ENCODE measurements around the gene HOXB7. TPM values are rescaled to one million over a fixed set of nuclear protein-coding genes. Genes with fewer than 3 reads are reported as not detected.

Gene HOXB7
- total and polyA plus RNA-seq, 7 donors = 1.1 to 67.3 (median 6.6) TPM

- Histone ChIP-seq H3K27ac (peak overlapping the region in 3 of 4 donors; percentile 95 to 99 (median 97)), H3K9me3 (no peaks in the 10 kb centered on the region), H3K4me3 (peak overlapping the region; percentile 36 to 70 (median 56)), H3K36me3 (no peaks in the 10 kb centered on the region), H3K27me3 (no peaks in the 10 kb centered on the region), H3K4me1 (peaks cover 0 to 52% (median 41%) of the 10 kb centered on the region in 4 donors)
- 47 to 58% methylated on average over 2 of the region's 2 CpGs for WGBS, 2 donors
- intact Hi-C loops (cut with DNase I) = no loop called here
- no peak for TF ChIP-seq POLR2A (IDR thresholded peaks at IDR 0.05)
- TF ChIP-seq POLR2AphosphoS5 (IDR thresholded peaks at IDR 0.05) = peak in 1 of 4 donors; percentile 9
- DNase-seq = no peak
Measured at GRCh38 chr17:48588528-48588927, 22.3 kb downstream of the HOXB7 start.

- no peaks in the 10 kb centered on the region for H3K9me3 ChIP-seq
- 57 to 74% methylated on average over 2 of the region's 2 CpGs for WGBS, 2 donors
- H3K4me1 ChIP-seq = peaks cover 0 to 55% (median 45%) of the 10 kb centered on the region in 4 donors
- DNase-seq = no peak
- intact Hi-C loops (cut with DNase I) = no loop called here
- H3K27me3 ChIP-seq = no peaks in the 10 kb centered on the region
- peak overlapping the region; percentile 36 to 70 (median 56) for H3K4me3 ChIP-seq
- TF ChIP-seq CTCF (IDR thresholded peaks at IDR 0.05) (no peak), POLR2A (IDR thresholded peaks at IDR 0.05) (no peak), EP300 (IDR thresholded peaks at IDR 0.05) (no peak), POLR2AphosphoS5 (IDR thresholded peaks at IDR 0.05) (no peak)
- peak overlapping the region; percentile 2 to 99 (median 96) for H3K27ac ChIP-seq
- no peaks in the 10 kb centered on the region for H3K36me3 ChIP-seq
Measured at GRCh38 chr17:48588074-48588415, 22.8 kb downstream of the HOXB7 start.

GRCh38 chr17:48587276-48588073, 23.3 kb downstream of the HOXB7 start:
- WGBS, 2 donors = 43 to 56% methylated on average over 5 of the region's 5 CpGs
- no peaks in the 10 kb centered on the region for H3K27me3 ChIP-seq
- intact Hi-C loops (cut with DNase I) = no loop called here
- H3K4me3 ChIP-seq = peak overlapping the region; percentile 36 to 70 (median 56)
- TF ChIP-seq POLR2AphosphoS5 (IDR thresholded peaks at IDR 0.05) (peak in 2 of 4 donors; percentile 15 to 39), EP300 (IDR thresholded peaks at IDR 0.05) (no peak), POLR2A (IDR thresholded peaks at IDR 0.05) (no peak)
- H3K27ac ChIP-seq = peak overlapping the region; percentile 94 to 99 (median 96)
- no peaks in the 10 kb centered on the region for H3K9me3 ChIP-seq
- no peak for DNase-seq
- H3K36me3 ChIP-seq = no peaks in the 10 kb centered on the region
- H3K4me1 ChIP-seq = peaks cover 0 to 59% (median 50%) of the 10 kb centered on the region in 4 donors

GRCh38 chr17:48586355-48587258, 24.2 kb downstream of the HOXB7 start:
- TF ChIP-seq EP300 (IDR thresholded peaks at IDR 0.05) (no peak), CTCF (IDR thresholded peaks at IDR 0.05) (no peak), POLR2A (IDR thresholded peaks at IDR 0.05) (no peak), POLR2AphosphoS5 (IDR thresholded peaks at IDR 0.05) (no peak)
- WGBS, 2 donors = 31 to 63% methylated on average over 34 of the region's 34 CpGs
- H3K9me3 ChIP-seq = no peaks in the 10 kb centered on the region
- H3K36me3 ChIP-seq = no peaks in the 10 kb centered on the region
- H3K27ac ChIP-seq = peak overlapping the region; percentile 94 to 99 (median 96)
- intact Hi-C loops (cut with DNase I) = no loop called here
- no peaks in the 10 kb centered on the region for H3K27me3 ChIP-seq
- H3K4me1 ChIP-seq = peaks cover 0 to 59% (median 50%) of the 10 kb centered on the region in 4 donors
- DNase-seq = no peak
- H3K4me3 ChIP-seq = peak overlapping the region; percentile 36 to 70 (median 56)

- TF ChIP-seq POLR2AphosphoS5 (IDR thresholded peaks at IDR 0.05) = no peak
- no peak for TF ChIP-seq EP300 (IDR thresholded peaks at IDR 0.05)
- TF ChIP-seq POLR2A (IDR thresholded peaks at IDR 0.05) = no peak
- no peak for TF ChIP-seq CTCF (IDR thresholded peaks at IDR 0.05)
- intact Hi-C loops (cut with DNase I) = no loop called here
- H3K27me3 ChIP-seq = no peaks in the 10 kb centered on the region
- no peaks in the 10 kb centered on the region for H3K9me3 ChIP-seq
- no peaks in the 10 kb centered on the region for H3K36me3 ChIP-seq
- WGBS, 2 donors = 64 to 65% methylated on average over 2 of the region's 2 CpGs
- no peak for DNase-seq
- H3K4me3 ChIP-seq = peak overlapping the region; percentile 36 to 70 (median 56)
- H3K4me1 ChIP-seq = peaks cover 0 to 63% (median 52%) of the 10 kb centered on the region in 4 donors
- H3K27ac ChIP-seq = peak overlapping the region; percentile 94 to 99 (median 96)
Measured at GRCh38 chr17:48584223-48584741, 26.5 kb downstream of the HOXB7 start.

Measured in sigmoid colon (tissue), 7 donors.